Hematopoietic multipotent progenitor cell treated with erythropoietin and hydrocortisone succinate and interleukin-3 and kit ligand, for 8 days (in vitro differentiated cells): ENCODE data around the gene DAP.
"Not testable (repeated sequence)": the region's sequence is repeated elsewhere in the genome, so short reads cannot be mapped to it uniquely, and the experiment has no call there.

Experiments
- DNase-seq: peaks from one replicate; pipeline ENCODE4 v3.0.0-alpha.2; 2015

The DAP gene

DNA sequence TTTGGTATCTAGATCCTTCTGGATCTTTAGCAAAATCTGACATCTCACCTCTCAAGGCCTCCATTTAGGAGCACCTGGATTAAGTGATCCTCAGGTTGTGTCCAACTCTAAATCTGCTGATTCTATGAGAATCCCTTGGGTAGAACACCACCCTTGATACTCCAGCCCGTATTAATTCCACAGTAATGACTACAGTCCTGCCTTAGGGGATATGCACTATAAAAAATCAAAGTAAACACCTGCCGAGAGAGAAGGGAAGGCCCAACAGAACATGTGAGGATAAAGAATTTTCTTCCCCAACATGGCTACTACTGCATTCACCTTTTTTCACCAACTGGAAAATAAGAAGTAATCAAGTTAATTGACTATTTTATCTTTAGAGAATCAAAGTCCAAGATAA is 27.6 kb downstream of the DAP start:
- DNase-seq = no peak

DNA sequence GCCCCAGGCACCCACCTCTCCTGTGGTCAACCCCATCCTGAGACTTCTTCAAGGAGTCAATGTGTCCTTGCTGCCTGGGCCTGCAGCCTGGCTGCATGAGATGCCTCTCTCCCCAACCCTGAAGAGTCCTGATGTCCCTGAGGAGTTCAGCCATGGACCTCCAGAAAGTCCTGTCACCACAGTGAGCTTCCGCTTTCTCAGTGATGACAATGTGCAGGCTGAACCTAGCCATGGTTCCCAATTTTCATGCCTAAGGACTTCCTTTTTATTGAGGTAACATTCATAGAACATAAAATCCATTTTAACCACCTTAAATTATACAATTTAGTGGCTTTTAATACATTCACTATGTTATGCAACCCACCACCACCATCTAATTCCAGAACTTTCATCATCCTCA is 29.1 kb downstream of the DAP start:
- DNase-seq = no peak

DNA sequence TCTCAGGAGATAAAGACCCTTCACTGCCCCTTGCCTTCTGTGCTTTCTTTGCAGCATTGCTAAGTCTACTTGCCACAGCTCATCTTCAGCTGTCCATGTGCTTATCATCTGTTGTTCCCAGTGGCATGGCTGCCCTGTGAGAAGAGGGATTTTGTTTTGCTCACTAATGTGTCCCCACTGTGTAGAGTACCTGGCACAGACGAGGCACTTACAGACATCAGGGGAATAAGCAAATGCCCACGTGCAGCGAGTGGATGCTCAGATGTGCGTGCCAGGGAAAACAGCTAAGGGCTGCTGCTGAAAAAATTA is 31.0 kb downstream of the DAP start:
- no peak for DNase-seq

GRCh38 chr5:10729320-10730042 is 31.6 kb downstream of the DAP start:
- no peak for DNase-seq

DNA sequence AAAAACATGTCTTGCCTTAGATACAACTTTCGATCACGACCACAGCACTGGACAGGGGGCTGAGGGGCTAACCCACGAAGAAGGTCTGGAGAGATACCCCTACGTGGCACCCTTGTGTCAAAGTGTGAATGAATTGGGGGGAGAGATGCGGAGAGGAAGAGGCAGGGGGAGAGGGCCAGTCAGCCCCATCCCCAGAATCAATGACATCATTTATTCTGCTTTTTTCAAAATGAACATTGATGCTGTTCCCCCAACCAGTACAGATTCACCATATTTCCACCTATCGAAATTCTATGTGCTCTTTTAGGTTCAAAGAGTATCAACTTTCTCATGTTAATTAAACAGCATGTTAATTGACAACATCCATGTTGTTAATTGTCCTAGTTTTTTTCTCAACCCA is 32.4 kb downstream of the DAP start:
- no peak for DNase-seq

- no peak for DNase-seq
Observed at GRCh38 chr5:10727861-10728260, 33.2 kb downstream of the DAP start.

GRCh38 chr5:10726913-10727517 is 34.0 kb downstream of the DAP start:
- no peak for DNase-seq

- DNase-seq = no peak
Observed at GRCh38 chr5:10726179-10726912, 34.7 kb downstream of the DAP start.

DNA sequence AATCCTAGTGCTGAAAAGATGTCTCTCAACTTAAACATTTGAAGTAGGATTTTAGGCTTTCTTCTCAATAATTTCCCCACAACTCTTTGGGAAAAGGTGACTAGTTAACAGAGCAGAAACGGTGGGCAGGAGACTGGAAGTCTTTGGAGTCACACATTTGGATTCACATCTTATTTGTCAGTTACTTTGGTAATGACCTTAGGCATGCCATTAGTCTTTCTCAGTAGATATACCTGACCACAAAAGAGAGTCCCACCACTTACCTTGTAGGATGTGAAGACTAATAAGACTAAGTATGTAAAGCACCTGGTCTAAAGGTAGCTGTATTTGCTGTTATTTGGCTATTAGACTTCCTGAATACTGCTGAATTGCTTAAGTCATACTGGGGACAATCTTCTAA is 35.4 kb downstream of the DAP start:
- DNase-seq = no peak

DNA sequence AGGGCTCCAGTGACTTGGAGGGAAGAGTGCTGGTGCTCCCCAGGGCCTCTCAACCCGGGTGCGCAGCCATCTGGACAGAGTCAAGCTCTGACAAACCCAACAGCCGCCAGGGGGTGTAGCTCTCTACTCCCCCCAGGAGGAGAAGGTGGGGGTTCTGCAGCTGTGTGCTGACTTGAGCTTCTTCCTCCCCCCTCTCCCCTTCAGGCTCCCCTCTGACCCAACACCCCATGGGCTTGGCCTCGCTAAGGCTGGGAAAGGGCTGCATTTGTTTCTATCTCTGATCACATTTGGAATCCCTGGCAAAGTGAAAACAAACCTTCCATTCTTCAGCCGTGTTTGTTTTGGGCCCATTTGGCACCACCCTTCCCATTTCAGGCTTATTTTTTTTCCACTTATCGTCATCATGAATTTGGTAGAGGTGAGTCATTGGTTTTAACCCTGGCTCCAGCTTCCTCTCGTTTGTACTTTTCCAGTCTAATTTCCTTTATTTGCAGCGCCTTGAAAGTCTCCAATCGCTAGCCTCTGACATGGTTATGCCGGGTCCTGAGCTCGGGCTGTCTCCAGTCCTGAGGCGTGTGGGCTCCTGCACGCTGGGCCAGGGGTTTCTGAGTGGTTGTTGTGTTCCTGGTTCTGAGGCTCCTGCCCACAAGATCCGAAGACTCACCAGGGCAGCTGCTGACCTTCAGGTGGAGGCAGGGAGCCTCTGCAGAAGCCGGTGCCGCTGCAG is 36.1 kb downstream of the DAP start:
- DNase-seq = no peak

- no peak for DNase-seq
Observed at GRCh38 chr5:10723514-10723913, 37.5 kb downstream of the DAP start.

GRCh38 chr5:10720766-10721165 is 40.3 kb downstream of the DAP start:
- not testable (repeated sequence) for DNase-seq

DNA sequence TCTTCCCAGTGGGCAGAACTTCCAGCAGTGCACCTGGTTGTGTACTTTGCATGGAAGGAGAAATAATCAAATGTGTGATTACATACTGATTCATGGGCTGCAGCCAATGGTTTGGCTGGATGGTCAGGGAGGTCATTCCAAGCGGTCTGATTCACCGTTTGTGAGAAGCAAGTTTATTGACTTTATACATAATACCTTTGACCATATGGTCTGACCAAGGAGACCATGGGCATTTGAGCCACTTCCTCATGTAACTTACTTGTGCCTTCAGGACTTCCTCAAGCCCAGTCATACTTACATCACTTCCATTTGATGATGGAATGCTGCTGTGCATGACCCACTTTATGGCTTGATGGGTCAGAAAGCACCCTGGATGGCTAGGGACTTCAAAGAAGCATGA is 41.1 kb downstream of the DAP start:
- no peak for DNase-seq

DNA sequence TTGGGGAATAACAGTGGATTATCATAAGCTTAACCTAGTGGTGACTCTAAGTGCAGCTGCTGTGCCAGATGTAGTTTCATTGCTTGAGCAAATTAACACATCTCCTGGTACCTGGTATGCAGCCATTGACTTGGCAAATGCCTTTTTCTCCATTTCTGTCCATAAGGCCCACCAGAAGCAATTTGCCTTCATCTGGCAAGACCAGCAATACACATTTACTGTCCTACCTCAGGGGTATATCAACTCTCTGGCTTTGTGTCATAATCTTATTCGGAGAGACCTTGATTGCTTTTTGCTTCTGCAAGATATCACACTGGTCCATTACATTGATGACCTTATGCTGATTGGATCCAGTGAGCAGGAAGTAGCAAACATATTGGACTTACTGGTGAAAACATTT is 42.4 kb downstream of the DAP start:
- not testable (repeated sequence) for DNase-seq

DNA sequence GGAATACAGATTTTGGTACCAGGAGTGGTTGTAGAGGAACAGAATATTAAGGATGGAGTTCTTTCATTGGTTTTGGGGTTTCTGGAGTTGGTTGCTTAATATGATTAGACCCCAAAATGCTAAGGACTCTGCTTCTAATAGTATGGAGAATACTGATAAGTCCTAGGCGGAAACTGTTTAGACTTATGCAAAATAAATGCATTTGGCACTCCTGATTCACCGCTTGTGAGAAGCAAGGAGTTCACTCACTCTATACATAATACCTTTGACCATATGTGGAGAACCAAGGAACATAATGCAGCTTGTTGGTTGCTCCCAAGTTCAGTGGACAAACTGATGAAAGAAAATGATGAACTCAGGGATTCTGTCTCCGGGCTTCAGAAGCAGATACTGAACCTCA is 44.2 kb downstream of the DAP start:
- DNase-seq = not testable (repeated sequence)

DNA sequence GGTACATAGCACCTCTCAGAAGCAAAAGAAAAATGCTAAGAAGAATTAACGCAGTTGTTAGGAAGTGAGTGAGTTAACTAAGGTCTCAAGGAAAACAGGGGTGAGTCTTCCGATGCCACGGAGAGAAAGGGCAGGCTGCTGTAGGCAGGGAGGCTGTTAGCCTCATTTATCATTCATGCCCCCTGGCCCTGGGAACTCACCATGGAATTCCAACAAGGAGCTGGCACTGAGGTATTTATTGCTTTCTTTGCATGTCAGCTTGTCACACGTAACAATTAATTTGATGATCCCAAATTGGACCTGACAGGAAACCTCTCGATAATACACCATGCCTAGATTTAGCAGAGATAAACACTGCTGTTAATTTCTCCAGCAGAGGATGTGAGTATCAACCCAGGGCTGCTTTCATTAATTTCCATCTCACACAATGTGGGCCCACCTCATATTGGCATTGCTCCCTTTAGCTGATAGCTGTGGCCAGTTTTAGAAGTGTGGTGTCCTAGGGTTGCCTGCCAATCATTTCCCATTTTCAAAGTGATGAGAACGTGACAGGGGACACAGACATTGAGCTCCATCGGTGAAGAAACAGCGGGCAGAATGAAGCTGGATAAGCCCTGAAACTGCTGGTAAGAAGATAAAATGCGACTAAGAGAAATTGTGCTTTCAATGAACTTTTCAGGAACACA is 45.3 kb downstream of the DAP start:
- DNase-seq = no peak

DNA sequence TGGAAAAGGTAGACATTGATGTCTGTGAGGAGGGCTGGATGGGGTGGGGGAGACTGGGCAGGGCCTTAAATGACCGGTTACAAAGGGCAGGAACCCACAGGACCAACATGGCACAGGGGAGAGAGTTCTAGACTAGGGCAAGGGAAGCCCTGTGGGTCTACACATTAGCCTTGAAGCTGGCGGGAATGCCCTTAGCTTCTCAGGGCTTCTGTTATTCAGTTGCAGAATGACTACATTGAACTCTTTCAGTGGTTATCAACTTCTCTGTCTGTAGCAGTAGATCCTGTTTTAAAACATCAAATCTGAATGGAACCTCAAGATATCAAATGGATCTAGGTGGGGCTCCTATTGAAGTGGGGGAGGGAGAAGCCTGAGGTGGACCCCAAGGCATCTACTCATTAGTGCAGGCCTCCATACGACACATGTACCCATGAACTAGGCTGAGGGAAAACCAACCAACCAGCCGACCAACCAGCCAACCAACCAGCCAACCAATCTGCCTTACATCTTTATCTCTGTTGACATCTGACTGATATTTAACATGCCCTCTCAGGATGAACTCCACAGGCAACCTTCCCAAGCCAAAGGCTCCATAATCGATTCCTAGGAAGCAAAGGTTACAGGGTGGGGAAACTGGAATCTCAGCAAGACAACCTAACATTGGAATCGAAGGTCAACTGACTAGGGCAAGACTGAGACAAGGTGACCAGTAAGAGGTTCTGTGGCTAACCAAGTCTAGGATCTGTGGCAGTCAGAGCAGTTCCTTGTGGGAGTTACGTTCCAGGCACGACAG is 48.3 kb downstream of the DAP start:
- DNase-seq = no peak

GRCh38 chr5:10711562-10711961 is 49.5 kb downstream of the DAP start:
- DNase-seq = no peak

- no peak for DNase-seq
Observed at GRCh38 chr5:10710513-10711128, 50.4 kb downstream of the DAP start.

DNA sequence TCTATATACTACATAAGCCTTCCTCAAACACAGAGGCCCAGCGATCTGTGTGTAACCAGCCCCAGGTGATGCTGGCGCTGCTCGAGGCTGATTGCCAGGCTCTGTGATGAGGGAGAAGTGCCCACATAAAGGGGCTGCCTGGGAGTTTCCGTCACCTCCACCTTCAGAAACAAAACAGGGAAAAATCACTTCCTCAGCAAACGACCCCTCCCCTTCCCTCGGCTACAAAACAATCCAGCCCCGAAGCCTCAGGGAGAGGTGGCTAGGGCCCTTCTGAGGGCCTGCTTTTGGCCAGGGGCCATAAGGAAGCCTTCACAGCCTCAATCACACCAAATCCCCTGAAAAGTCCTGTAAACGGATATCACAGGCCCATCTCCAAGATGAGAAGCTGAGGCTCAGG is 51.1 kb downstream of the DAP start:
- DNase-seq = no peak

DNA sequence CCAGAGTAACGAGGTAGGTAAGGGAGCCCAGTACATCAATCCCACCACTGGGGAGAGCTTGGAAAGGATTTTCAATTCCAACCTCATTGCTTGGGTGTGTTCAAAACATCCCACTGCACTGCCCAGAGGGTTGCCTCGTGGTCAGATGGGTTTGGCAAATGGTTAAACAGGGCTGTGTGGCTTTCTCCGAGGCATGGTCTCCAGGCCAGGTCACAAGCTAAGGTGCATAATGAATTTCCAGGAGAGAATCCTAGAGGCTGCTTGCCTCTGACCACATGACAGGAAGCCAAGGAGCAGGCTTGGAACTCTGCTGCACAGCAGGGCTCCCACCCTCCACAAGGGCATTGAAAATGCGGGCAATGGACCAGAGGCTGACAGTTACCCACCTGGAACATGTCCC is 51.6 kb downstream of the DAP start:
- DNase-seq = no peak
